Hepatocyte (in vitro differentiated cells): ENCODE results near the gene ZDHHC11B. TPM values are rescaled to one million over a fixed set of nuclear protein-coding genes. Genes with fewer than 3 reads are reported as not detected.

ENCODE experiments used
- DNase-seq: peaks from one replicate; pipeline ENCODE4 v3.0.0-alpha.2; 2016; ENCODE audit warnings: low spot score
- H2AFZ ChIP-seq: fragments of 200-600 bp; sonication (generic); 2 replicates; pipeline ENCODE4 v1.6.0; 2016; ENCODE audit warnings: antibody characterized with exemption, mild to moderate bottlenecking
- H3K27ac ChIP-seq: fragments of 200-600 bp; sonication (generic); 2 replicates; pipeline ENCODE4 v1.5.1; 2016; ENCODE audit warnings: mild to moderate bottlenecking
- H3K27me3 ChIP-seq: fragments of 200-600 bp; sonication (generic); 2 replicates; pipeline ENCODE4 v1.6.1; 2016
- H3K36me3 ChIP-seq: fragments of 200-600 bp; sonication (generic); replicated peaks from 2 replicates; pipeline ENCODE4 v1.5.1; 2016; ENCODE audit warnings: low read depth; ENCODE audit not compliant: insufficient read depth
- H3K4me1 ChIP-seq: fragments of 200-600 bp; sonication (generic); 2 replicates; pipeline ENCODE4 v1.5.1; 2016; ENCODE audit warnings: mild to moderate bottlenecking, moderate library complexity; ENCODE audit not compliant: insufficient read depth
- H3K4me2 ChIP-seq: fragments of 200-600 bp; sonication (generic); 2 replicates; pipeline ENCODE4 v1.6.0; 2016
- H3K4me3 ChIP-seq: fragments of 200-600 bp; sonication (generic); 2 replicates; pipeline ENCODE4 v1.5.1; 2016; ENCODE audit warnings: mild to moderate bottlenecking
- H3K79me2 ChIP-seq: fragments of 200-600 bp; sonication (generic); 2 replicates; pipeline ENCODE4 v1.6.0; 2017; ENCODE audit warnings: mild to moderate bottlenecking
- H3K9me2 ChIP-seq: fragments of 200-600 bp; sonication (generic); replicated peaks from 2 replicates; pipeline ENCODE4 v1.6.0; 2017; ENCODE audit warnings: mild to moderate bottlenecking; ENCODE audit not compliant: insufficient read depth
- H3K9me3 ChIP-seq: fragments of 200-600 bp; sonication (generic); 2 replicates; pipeline ENCODE4 v1.5.1; 2016; ENCODE audit warnings: low read depth, mild to moderate bottlenecking
- H4K20me1 ChIP-seq: fragments of 200-600 bp; sonication (generic); 2 replicates; pipeline ENCODE4 v1.6.0; 2016; ENCODE audit warnings: mild to moderate bottlenecking; ENCODE audit not compliant: insufficient read depth, poor library complexity, severe bottlenecking
- CTCF ChIP-seq: fragments of 200-600 bp; sonication (generic); IDR thresholded peaks from 2 replicates; pipeline ENCODE4 v1.5.1; 2016; ENCODE audit warnings: antibody characterized with exemption, mild to moderate bottlenecking; ENCODE audit not compliant: poor library complexity
- EZH2 ChIP-seq: fragments of 200-600 bp; sonication (generic); IDR thresholded peaks from 2 replicates; pipeline ENCODE4 v1.6.1; 2016; ENCODE audit warnings: antibody characterized with exemption, mild to moderate bottlenecking, borderline replicate concordance
- EZH2phosphoT487 ChIP-seq: fragments of 200-600 bp; sonication (generic); IDR thresholded peaks from one replicate; pipeline ENCODE4 v1.6.1; 2018; ENCODE audit warnings: antibody characterized with exemption, mild to moderate bottlenecking, low read depth, moderate library complexity; ENCODE audit not compliant: unreplicated experiment, severe bottlenecking
- WGBS: methylation state at CpG from one replicate; pipeline ENCODE4 v1.1.6; 2016; ENCODE audit warnings: low lambda C conversion rate; ENCODE audit errors: missing lambda C conversion rate; 5-methylcytosine and 5-hydroxymethylcytosine counted together
- polyA plus RNA-seq: library from polyadenylated mRNA; unstranded; fragments of >200 nt; fragmentation: Nextera tagmentation; extraction: Ambion mirVana; gene quantifications from 2 replicates; pipeline ENCODE4 v1.2.1, GENCODE V29; 2016
- total RNA-seq: library from RNA; depleted of rRNA; stranded (reverse); fragments of >200 nt; gene quantifications from 2 replicates; pipeline ENCODE4 v1.2.3, GENCODE V29; 2014

Gene ZDHHC11B
- total and polyA plus RNA-seq, 2 experiments from 2014 or later: 0.83 to 1.3 TPM

GRCh38 chr5:671459-672328 lies 112.8 kb downstream of the ZDHHC11B start:
- Histone ChIP-seq H4K20me1 (no peaks in the 10 kb centered on the region), H2AFZ (no peak overlapping the region), H3K79me2 (no peaks in the 10 kb centered on the region), H3K4me2 (peak overlapping the region; percentile 81), H3K36me3 (no peaks in the 10 kb centered on the region), H3K9me3 (no peaks in the 10 kb centered on the region), H3K4me3 (no peak overlapping the region), H3K9me2 (no peaks in the 10 kb centered on the region), H3K27me3 (no peaks in the 10 kb centered on the region), H3K27ac (no peak overlapping the region), H3K4me1 (peaks cover 18% of the 10 kb centered on the region)
- TF ChIP-seq EZH2 (no peak), CTCF (peak; percentile 90)
- WGBS: 40% methylated on average over 26 of the region's 27 CpGs
- DNase-seq: peak; percentile 86

DNA sequence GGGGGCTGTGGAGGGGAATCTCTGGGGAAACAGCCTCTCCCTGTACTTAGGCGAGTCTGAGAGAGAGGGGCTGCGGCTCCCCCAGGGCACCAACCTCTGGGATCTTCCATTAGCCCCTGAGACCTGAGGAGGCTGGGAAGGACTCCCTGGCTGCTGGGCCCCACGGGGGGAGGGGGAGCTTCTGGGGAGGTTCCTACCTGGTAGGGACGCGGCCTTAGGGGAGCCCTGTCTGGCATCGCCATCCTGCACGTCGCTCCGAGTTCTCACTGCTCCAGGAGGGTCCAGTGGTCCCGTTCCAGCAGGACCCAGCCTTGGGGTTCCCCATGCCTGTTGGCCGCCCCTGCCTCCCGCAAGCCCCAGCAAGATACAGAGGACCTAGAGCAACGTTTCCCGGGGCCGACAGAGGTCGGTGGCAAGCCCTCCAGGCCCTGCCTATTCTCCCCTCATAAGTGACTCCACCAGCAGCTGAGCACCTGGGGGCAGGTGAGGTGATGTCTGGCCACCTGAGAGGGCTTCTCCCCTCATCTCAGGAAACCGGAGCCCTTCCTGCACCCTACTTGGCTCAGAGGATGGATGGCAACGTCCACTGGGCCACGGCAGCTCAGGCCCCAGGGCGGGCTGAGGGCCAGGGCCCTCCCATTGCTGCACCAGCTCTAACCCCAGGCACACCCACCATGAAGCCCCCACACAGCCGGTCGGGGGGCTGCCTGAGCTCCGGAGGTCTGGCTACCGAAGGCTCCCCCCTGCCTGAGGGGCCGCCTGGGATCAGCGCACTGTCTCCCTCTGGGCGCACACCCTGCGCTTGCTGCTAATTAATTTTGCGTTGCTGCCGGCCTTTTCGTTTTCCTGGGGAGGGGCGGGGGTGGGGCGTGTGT lies 113.9 kb downstream of the ZDHHC11B start:
- H3K79me2 ChIP-seq: no peaks in the 10 kb centered on the region
- H2AFZ ChIP-seq: no peak overlapping the region
- H3K4me3 ChIP-seq: no peak overlapping the region
- no peak for DNase-seq
- H3K9me2 ChIP-seq: no peaks in the 10 kb centered on the region
- H4K20me1 ChIP-seq: no peaks in the 10 kb centered on the region
- H3K9me3 ChIP-seq: no peaks in the 10 kb centered on the region
- H3K36me3 ChIP-seq: no peaks in the 10 kb centered on the region
- peaks cover 18% of the 10 kb centered on the region for H3K4me1 ChIP-seq
- TF ChIP-seq EZH2phosphoT487: no peak
- TF ChIP-seq EZH2: no peak
- TF ChIP-seq CTCF: no peak
- no peak overlapping the region for H3K4me2 ChIP-seq
- no peaks in the 10 kb centered on the region for H3K27me3 ChIP-seq
- WGBS: 81% methylated on average over 28 of the region's 33 CpGs
- H3K27ac ChIP-seq: no peak overlapping the region

DNA sequence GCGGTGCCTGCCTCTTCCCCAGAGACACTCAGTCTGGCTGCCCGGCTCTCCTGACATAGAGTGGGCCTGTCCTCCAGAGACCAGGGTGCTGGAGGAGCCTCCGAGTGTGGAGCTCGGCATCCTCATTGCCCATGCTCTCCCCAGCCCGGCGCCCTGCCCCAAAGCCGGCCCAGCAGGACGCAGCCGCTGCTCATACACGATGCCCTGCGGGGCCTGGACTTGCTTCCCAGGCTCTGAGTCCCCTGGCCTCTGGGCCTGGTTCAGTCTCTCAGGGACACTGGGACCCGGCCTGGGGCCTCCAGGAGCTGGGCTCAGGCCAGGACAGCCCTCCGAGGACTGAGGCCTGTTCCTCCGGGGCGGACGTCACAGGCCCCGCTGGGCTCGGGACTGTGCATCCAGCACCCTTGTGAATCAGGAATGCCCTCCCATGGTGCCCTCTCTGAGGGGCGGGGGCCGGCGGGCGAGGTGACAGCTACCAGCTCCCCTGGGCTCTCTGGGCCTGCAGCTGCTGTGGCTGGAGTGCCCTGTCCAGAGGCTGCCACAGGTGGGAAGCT lies 114.6 kb downstream of the ZDHHC11B start:
- H3K79me2 ChIP-seq: no peaks in the 10 kb centered on the region
- H3K9me3 ChIP-seq: no peaks in the 10 kb centered on the region
- H4K20me1 ChIP-seq: no peaks in the 10 kb centered on the region
- H3K4me1 ChIP-seq: peaks cover 18% of the 10 kb centered on the region
- 84% methylated on average over 22 of the region's 22 CpGs for WGBS
- H3K4me3 ChIP-seq: no peak overlapping the region
- no peak overlapping the region for H3K4me2 ChIP-seq
- no peaks in the 10 kb centered on the region for H3K27me3 ChIP-seq
- no peaks in the 10 kb centered on the region for H3K36me3 ChIP-seq
- no peaks in the 10 kb centered on the region for H3K9me2 ChIP-seq
- H2AFZ ChIP-seq: no peak overlapping the region
- DNase-seq: no peak
- TF ChIP-seq EZH2 (no peak), CTCF (no peak), EZH2phosphoT487 (no peak)
- H3K27ac ChIP-seq: no peak overlapping the region
